GM12878 (cell line): Measurements from ENCODE around the gene TUBB. TPM values are rescaled to one million over a fixed set of nuclear protein-coding genes. Genes with fewer than 3 reads are reported as not detected.

Experiments used
- ATAC-seq: fragments of 200-7000 bp; cut with Tn5 transposase; 3 replicates; pipeline ENCODE4 v1.9.1; 2020; ENCODE audit warnings: mild to moderate bottlenecking, moderate library complexity
- BruUV-seq: library from RNA; stranded (reverse); fragments of 400-500 nt; replicated peaks from 2 replicates; lab custom pipeline; 2021; lab: Mats Ljungman, UMichigan
- CTCF ChIA-PET: fragments of 300-600 bp; sonication (Branson Sonifier 250); formaldehyde crosslinking; extraction: SDS; loops from one replicate; lab custom pipeline; 2021; ENCODE audit warnings: inconsistent platforms; lab: Yijun Ruan, JAX
- POLR2A ChIA-PET: fragments of 350-600 bp; formaldehyde crosslinking; extraction: SDS; loops from one replicate; lab custom pipeline; 2021; ENCODE audit warnings: inconsistent platforms; lab: Charles Lee
- RAD21 ChIA-PET: fragments of 300-600 bp; sonication (Branson Sonifier 250); formaldehyde crosslinking; loops from one replicate; lab custom pipeline; 2023; ENCODE audit warnings: antibody characterized with exemption; ENCODE audit not compliant: unreplicated experiment; lab: Charles Lee
- SMC1A ChIA-PET: fragments of 300-600 bp; sonication (Branson Sonifier 250); formaldehyde crosslinking; loops from one replicate; lab custom pipeline; 2023; ENCODE audit not compliant: unreplicated experiment, uncharacterized antibody; lab: Charles Lee
- DNase-seq: peaks from one replicate; pipeline ENCODE4 v3.0.0-alpha.2; 2011; ENCODE audit warnings: low read depth, low spot score
- FAIRE-seq: peaks from 3 replicates; lab custom pipeline; 2011; peaks lifted over from hg19 to GRCh38; lab: Jason Lieb, UNC
- H2AFZ ChIP-seq: 2 replicates; pipeline ENCODE4 v1.6.0; 2011; ENCODE audit warnings: low read depth, low read length, control low read depth; ENCODE audit not compliant: control insufficient read depth
- H3K27ac ChIP-seq: 2 replicates; pipeline ENCODE4 v1.5.1; 2011; ENCODE audit warnings: control low read depth; ENCODE audit not compliant: control insufficient read depth, insufficient read depth
- H3K27me3 ChIP-seq, 2 experiments: replicated peaks in 1 of 2; 2 replicates each; pipeline versions ENCODE4 v1.6.0 to v1.6.1; 2011; ENCODE audit warnings: low read length in 1 of 2; ENCODE audit not compliant: control insufficient read depth in 2 of 2, insufficient read depth in 2 of 2
- H3K36me3 ChIP-seq, 2 experiments: 2 replicates each; pipeline ENCODE4 v1.5.1; 2011; ENCODE audit warnings: low read length in 1 of 2; ENCODE audit not compliant: control insufficient read depth in 2 of 2, insufficient read depth in 2 of 2
- H3K4me1 ChIP-seq: 2 replicates; pipeline ENCODE4 v1.6.1; 2011; ENCODE audit warnings: mild to moderate bottlenecking, low read length, moderate library complexity, mixed read lengths; ENCODE audit not compliant: control insufficient read depth, insufficient read depth
- H3K4me2 ChIP-seq: 2 replicates; pipeline ENCODE4 v1.6.0; 2011; ENCODE audit warnings: control low read depth; ENCODE audit not compliant: control insufficient read depth, insufficient read depth
- H3K4me3 ChIP-seq: fragments of 200-600 bp; sonication (generic); 2 replicates; pipeline ENCODE4 v1.5.1; 2016
- H3K79me2 ChIP-seq: 2 replicates; pipeline ENCODE4 v1.6.0; 2011; ENCODE audit warnings: low read length; ENCODE audit not compliant: control insufficient read depth, insufficient read depth
- H3K9ac ChIP-seq: 2 replicates; pipeline ENCODE4 v1.8.0; 2011; ENCODE audit warnings: low read length, control low read depth, mixed read lengths; ENCODE audit not compliant: control insufficient read depth, insufficient read depth
- H3K9me3 ChIP-seq: replicated peaks from 3 replicates; pipeline ENCODE4 v1.5.1; 2011; ENCODE audit warnings: mild to moderate bottlenecking, low read length; ENCODE audit not compliant: control insufficient read depth, insufficient read depth
- H4K20me1 ChIP-seq: 2 replicates; pipeline ENCODE4 v1.6.0; 2011; ENCODE audit not compliant: control insufficient read depth, insufficient read depth
- BCL11A ChIP-seq: IDR thresholded peaks from 2 replicates; pipeline ENCODE4 v1.6.1; 2011; ENCODE audit warnings: low read depth, low read length
- CHD2 ChIP-seq: IDR thresholded peaks from 2 replicates; pipeline ENCODE4 v1.6.1; 2011; ENCODE audit warnings: low read depth, low read length, improper control_type of control experiment, borderline replicate concordance
- E2F4 ChIP-seq: IDR thresholded peaks from 2 replicates; pipeline ENCODE4 v1.6.1; 2012; ENCODE audit warnings: low read depth, low read length, improper control_type of control experiment
- HSF1 ChIP-seq: fragments of 150-350 bp; IDR thresholded peaks from 2 replicates; pipeline ENCODE4 v1.6.1; 2014; ENCODE audit warnings: mild to moderate bottlenecking, low read depth, low read length
- MXI1 ChIP-seq: fragments of 150-350 bp; IDR thresholded peaks from 2 replicates; pipeline ENCODE4 v1.6.1; 2011; ENCODE audit warnings: low read depth, mild to moderate bottlenecking, inconsistent platforms, low read length, improper control_type of control experiment
- SREBF1 ChIP-seq: IDR thresholded peaks from 2 replicates; pipeline ENCODE4 v1.6.1; 2012; ENCODE audit warnings: mild to moderate bottlenecking, low read length
- TCF7 ChIP-seq: IDR thresholded peaks from 2 replicates; pipeline ENCODE4 v1.6.1; 2014; ENCODE audit warnings: antibody characterized with exemption, borderline replicate concordance
- ZNF217 ChIP-seq: fragments of 450-650 bp; IDR thresholded peaks from 2 replicates; pipeline ENCODE4 v1.6.1; 2017; ENCODE audit warnings: antibody characterized with exemption, mild to moderate bottlenecking
- ZZZ3 ChIP-seq: IDR thresholded peaks from 2 replicates; pipeline ENCODE4 v1.6.1; 2011; ENCODE audit warnings: low read depth; ENCODE audit not compliant: control insufficient read depth, insufficient read length
- WGBS: methylation state at CpG from one replicate; pipeline ENCODE4 v1.1.6; 2016; ENCODE audit warnings: low lambda C conversion rate; ENCODE audit not compliant: insufficient replicate concordance, insufficient coverage; ENCODE audit errors: missing lambda C conversion rate; 5-methylcytosine and 5-hydroxymethylcytosine counted together
- in situ Hi-C: fragments of 300-500 bp; cut with MboI; formaldehyde crosslinking; loops from 9 replicates; pipeline ENCODE4 v1.14.3; 2018; ENCODE audit warnings: mixed read lengths
- intact Hi-C: fragments of 100-400 bp; cut with micrococcal nuclease; formaldehyde crosslinking; loops from one replicate; pipeline ENCODE4 v1.14.2; 2022; ENCODE audit not compliant: unreplicated experiment
- polyA plus RNA-seq, 11 experiments: library from polyadenylated mRNA; depleted of rRNA in 4 of 11; unstranded in 6 of 11; stranded (reverse) in 5 of 11; fragments of >200 nt; fragmentation: Nextera tagmentation in 4 of 11; fragmentation: Illumina TruSeq in 1 of 11; extraction: Ambion mirVana in 4 of 11; extraction: Trizol in 1 of 11; gene quantifications; 1 replicate in 1 of 11; 2 replicates in 10 of 11; pipeline versions ENCODE4 v1.2.1 to v1.2.3, GENCODE V29; 2011 to 2016; ENCODE audit warnings: inconsistent platforms in 2 of 11, missing spikeins in 2 of 11, low read depth in 1 of 11
- total RNA-seq, 4 experiments: library from RNA; depleted of rRNA in 3 of 4; stranded (reverse); fragments of >200 nt in 3 of 4; fragmentation: Illumina TruSeq in 1 of 4; extraction: Trizol in 1 of 4; gene quantifications; 2 replicates each; pipeline versions ENCODE4 v1.2.1 to v1.2.3, GENCODE V29; 2013 to 2021

The TUBB gene
- total and polyA plus RNA-seq, 10 of the 15 experiments (the other 5 are each of a cell fraction or from before 2014, with no cell fraction given), result 1,039 to 3,052 (median 1,656) TPM

- POLR2A ChIA-PET, result interaction anchor here (1.0 to 6.2 kb wide), 12 partner anchors 9 to 109 kb away, joined by 3 to 89 read pairs (median 11); partner anchors contain the start of gene FLOT1
- in situ Hi-C loops, result no loop called here
- WGBS, result 89% methylated on average over 5 of the region's 5 CpGs
- peaks cover 33% of the 10 kb centered on the region for H3K4me1 ChIP-seq
- BruUV-seq, result no TSS peak
- CTCF ChIA-PET, result interaction anchor here (0.9 to 5.0 kb wide), 11 partner anchors 12 to 58 kb away, joined by 4 to 39 read pairs (median 7); partner anchors contain the start of gene IER3
- TF ChIP-seq HSF1, result no peak
- no peak for TF ChIP-seq SREBF1
- no peak for TF ChIP-seq BCL11A
- TF ChIP-seq ZNF217, result no peak
- TF ChIP-seq ZZZ3, result no peak
- TF ChIP-seq TCF7, result no peak
- no peak for TF ChIP-seq MXI1
- no peak for TF ChIP-seq CHD2
- TF ChIP-seq E2F4, result no peak
- TF ChIP-seq, all 136 proteins: peak for 0
- RAD21 ChIA-PET, result interaction anchor here (0.8 to 7.4 kb wide), 12 partner anchors 9 to 114 kb away, joined by 3 to 98 read pairs (median 6); partner anchors contain the start of gene DDR1
- Histone ChIP-seq H3K27ac (no peak overlapping the region), H4K20me1 (no peaks in the 10 kb centered on the region), H3K4me3 (no peak overlapping the region), H3K79me2 (no peaks in the 10 kb centered on the region), H3K27me3 (no peaks in the 10 kb centered on the region), H3K4me2 (no peak overlapping the region), H3K36me3 (no peaks in the 10 kb centered on the region), H3K9ac (no peak overlapping the region), H3K9me3 (no peaks in the 10 kb centered on the region), H2AFZ (no peak overlapping the region)
- ATAC-seq (no peak), DNase-seq (no peak), FAIRE-seq (no peak)
- SMC1A ChIA-PET, result interaction anchor here (0.8 to 9.7 kb wide), 12 partner anchors 9 to 47 kb away, joined by 3 to 217 read pairs (median 18); partner anchors contain the start of gene FLOT1
- intact Hi-C loops, result no loop called here
These were observed 49.8 kb downstream of the TUBB start for GRCh38 chr6:30769853-30770524.
